Effector memory CD8-positive, alpha-beta T cell (primary cell): Measurements from ENCODE around the gene TAGLN2.

Experiments
- ATAC-seq: fragments of 150-1000 bp; cut with Tn5 transposase; replicated peaks from 2 replicates; pipeline ENCODE4 v1.10.0; 2021; ENCODE audit warnings: mild to moderate bottlenecking, moderate library complexity
- DNase-seq, 3 experiments: peaks; one replicate each; pipeline ENCODE4 v3.0.0; 2021
- H3K27ac Mint-ChIP-seq, 2 donors: one replicate each; pipeline ENCODE4 v1.8.0; 2022; ENCODE audit warnings: mild to moderate bottlenecking in 2 of 2, mixed read lengths in 2 of 2, moderate library complexity in 2 of 2
- H3K27me3 Mint-ChIP-seq, 2 donors: one replicate each; pipeline ENCODE4 v1.8.0; 2022; ENCODE audit warnings: mixed read lengths in 2 of 2
- H3K36me3 Mint-ChIP-seq: one replicate; pipeline ENCODE4 v1.8.0; 2022; ENCODE audit warnings: mild to moderate bottlenecking, moderate library complexity, mixed read lengths; ENCODE audit not compliant: insufficient read depth
- H3K4me1 Mint-ChIP-seq, 2 donors: one replicate each; pipeline ENCODE4 v1.8.0; 2022; ENCODE audit warnings: low read depth in 2 of 2, mixed read lengths in 2 of 2
- H3K4me3 Mint-ChIP-seq, 2 donors: one replicate each; pipeline ENCODE4 v1.8.0; 2022; ENCODE audit warnings: mild to moderate bottlenecking in 2 of 2, mixed read lengths in 2 of 2, moderate library complexity in 2 of 2
- H3K9me3 Mint-ChIP-seq, 2 donors: one replicate each; pipeline ENCODE4 v1.8.0; 2022; ENCODE audit warnings: mixed read lengths in 2 of 2

Gene TAGLN2

DNA sequence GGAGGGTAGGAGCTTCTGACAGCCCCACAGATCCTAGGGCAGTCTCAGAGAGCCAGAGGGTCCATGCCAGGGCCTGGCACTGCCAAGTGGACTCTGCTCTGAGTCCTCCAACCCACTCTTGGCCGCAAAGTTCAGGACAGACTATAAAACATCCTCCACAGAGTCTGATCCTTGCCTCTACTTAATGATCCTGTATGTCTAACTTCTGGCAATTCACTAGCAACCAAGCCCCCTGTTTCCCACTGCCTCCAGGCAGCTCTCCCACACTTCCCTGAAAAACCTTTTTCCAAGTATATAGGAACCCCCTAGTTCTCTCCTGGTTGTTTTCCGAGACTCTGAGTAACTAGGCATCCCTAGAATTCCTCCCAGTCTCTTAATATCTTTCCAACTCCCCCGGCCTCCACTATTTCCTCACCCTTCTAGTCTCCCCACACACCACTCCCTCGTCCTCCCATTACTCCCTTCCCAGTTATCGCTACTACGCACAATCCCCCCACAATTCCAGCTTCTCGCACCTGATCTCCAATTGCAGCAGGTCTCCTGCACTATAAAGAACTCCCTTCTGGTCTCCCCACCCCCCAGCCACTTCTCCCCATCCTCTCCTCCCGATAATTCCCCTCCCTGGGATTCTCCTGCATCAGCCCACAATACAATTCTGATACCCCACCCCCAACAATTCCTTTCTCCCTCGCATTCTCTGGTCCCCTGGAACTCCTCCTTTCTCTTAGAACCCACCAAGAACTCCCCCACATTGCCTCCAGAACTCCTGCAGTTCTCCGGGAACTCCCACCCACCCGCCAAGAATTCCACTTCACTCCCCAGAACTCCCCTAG, 19.5 kb upstream of the TAGLN2 start:
- Mint-ChIP-seq H3K4me3 (peak overlapping the region; percentile 52 to 73), H3K4me1 (peaks cover 10% of the 10 kb centered on the region in 2 donors), H3K27ac (peak overlapping the region in 1 of 2 donors; percentile 11), H3K36me3 (no peaks in the 10 kb centered on the region), H3K9me3 (no peaks in the 10 kb centered on the region), H3K27me3 (peaks cover 24 to 70% of the 10 kb centered on the region in 2 donors)
- ATAC-seq (no peak), DNase-seq (no peak)

- DNase-seq, result no peak
- Mint-ChIP-seq H3K9me3 (no peaks in the 10 kb centered on the region), H3K4me3 (no peak overlapping the region), H3K27me3 (peaks cover 27 to 63% of the 10 kb centered on the region in 2 donors), H3K36me3 (no peaks in the 10 kb centered on the region), H3K27ac (no peak overlapping the region), H3K4me1 (peaks cover 10% of the 10 kb centered on the region in 2 donors)
- no peak for ATAC-seq
These were observed 18.8 kb upstream of the TAGLN2 start for GRCh38 chr1:159943908-159944622.

GRCh38 chr1:159943278-159943640, 18.0 kb upstream of the TAGLN2 start:
- peaks cover 10% of the 10 kb centered on the region in 2 donors for H3K4me1 Mint-ChIP-seq
- ATAC-seq, result no peak
- H3K4me3 Mint-ChIP-seq, result no peak overlapping the region
- DNase-seq, result no peak
- H3K27ac Mint-ChIP-seq, result no peak overlapping the region
- no peaks in the 10 kb centered on the region for H3K36me3 Mint-ChIP-seq
- H3K27me3 Mint-ChIP-seq, result peaks cover 29 to 62% of the 10 kb centered on the region in 2 donors
- H3K9me3 Mint-ChIP-seq, result no peaks in the 10 kb centered on the region

- no peaks in the 10 kb centered on the region for H3K36me3 Mint-ChIP-seq
- peaks cover 10% of the 10 kb centered on the region in 2 donors for H3K4me1 Mint-ChIP-seq
These were observed 17.4 kb upstream of the TAGLN2 start for GRCh38 chr1:159942632-159943277.

DNA sequence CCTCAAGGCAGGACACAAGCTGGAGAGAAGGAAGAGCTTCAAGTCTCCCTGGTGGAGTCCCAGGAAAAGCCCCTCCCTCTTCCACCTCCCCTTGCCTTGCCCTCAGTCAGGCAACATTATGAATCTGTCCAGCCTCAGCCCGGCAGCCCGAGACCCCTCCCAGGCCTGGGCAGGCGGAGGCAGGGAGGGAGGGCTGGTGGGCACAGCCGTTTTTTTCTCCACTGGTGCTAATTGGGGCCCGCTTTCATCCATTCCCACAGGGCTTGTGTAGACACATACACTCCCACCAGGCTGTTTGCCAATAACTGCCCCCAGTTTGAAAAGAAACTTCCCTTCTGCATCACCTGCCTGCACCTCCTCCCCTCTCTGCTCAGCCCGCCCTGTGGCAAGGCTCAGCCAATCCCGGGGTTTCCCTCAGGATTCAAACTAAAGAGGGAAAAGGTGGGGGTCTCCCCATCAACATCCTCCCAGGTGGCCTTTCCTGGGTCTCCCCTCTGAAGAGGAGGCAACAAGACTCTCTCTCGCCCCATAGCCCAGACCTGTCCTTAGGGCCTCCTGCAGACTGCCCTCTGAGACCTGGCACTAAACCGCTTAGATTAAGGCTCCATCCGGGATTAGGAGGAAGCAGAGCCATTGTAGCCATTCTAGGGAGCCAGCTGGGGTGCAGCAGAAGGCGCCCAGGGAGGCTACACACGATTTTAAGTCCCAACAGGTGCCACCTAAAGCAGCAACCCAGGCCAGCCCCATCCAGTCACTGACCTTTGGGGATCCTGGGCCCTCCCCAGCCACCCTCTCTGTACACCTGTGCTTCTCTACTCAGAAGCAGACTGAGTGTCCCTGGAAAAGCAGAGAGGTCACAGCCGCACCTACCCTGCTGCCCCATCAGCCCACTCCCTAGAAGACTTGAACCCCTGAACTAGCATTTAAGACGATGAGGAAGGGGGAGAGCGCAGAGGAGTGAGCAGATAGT, 16.6 kb upstream of the TAGLN2 start:
- DNase-seq, result no peak
- Mint-ChIP-seq H3K4me3 (no peak overlapping the region), H3K27me3 (peaks cover 29 to 62% of the 10 kb centered on the region in 2 donors), H3K36me3 (peaks cover 2% of the 10 kb centered on the region), H3K27ac (no peak overlapping the region), H3K4me1 (peaks cover 10% of the 10 kb centered on the region in 2 donors), H3K9me3 (no peaks in the 10 kb centered on the region)
- ATAC-seq, result no peak

More at GRCh38 chr1:159942632-159943277, 17.4 kb upstream of the TAGLN2 start:
- H3K9me3 Mint-ChIP-seq, result no peaks in the 10 kb centered on the region
- DNase-seq (no peak), ATAC-seq (no peak)
- peaks cover 29 to 62% of the 10 kb centered on the region in 2 donors for H3K27me3 Mint-ChIP-seq
- no peak overlapping the region for H3K4me3 Mint-ChIP-seq
- H3K27ac Mint-ChIP-seq, result no peak overlapping the region

- Mint-ChIP-seq H3K4me1 (peaks cover 10 to 15% of the 10 kb centered on the region in 2 donors), H3K36me3 (peaks cover 3% of the 10 kb centered on the region), H3K4me3 (no peak overlapping the region), H3K27me3 (peaks cover 29 to 62% of the 10 kb centered on the region in 2 donors), H3K9me3 (no peaks in the 10 kb centered on the region), H3K27ac (no peak overlapping the region)
- no peak for ATAC-seq
- no peak for DNase-seq
These were observed 15.8 kb upstream of the TAGLN2 start for GRCh38 chr1:159941141-159941540.

GRCh38 chr1:159940006-159940620, 14.8 kb upstream of the TAGLN2 start:
- H3K36me3 Mint-ChIP-seq, result peaks cover 3% of the 10 kb centered on the region
- ATAC-seq (no peak), DNase-seq (no peak)
- H3K4me1 Mint-ChIP-seq, result peaks cover 5 to 12% of the 10 kb centered on the region in 2 donors
- no peaks in the 10 kb centered on the region for H3K9me3 Mint-ChIP-seq
- no peak overlapping the region for H3K27ac Mint-ChIP-seq
- no peak overlapping the region for H3K4me3 Mint-ChIP-seq
- H3K27me3 Mint-ChIP-seq, result peaks cover 24 to 60% of the 10 kb centered on the region in 2 donors

- no peaks in the 10 kb centered on the region for H3K9me3 Mint-ChIP-seq
- DNase-seq, result no peak
- no peak for ATAC-seq
- no peak overlapping the region for H3K27ac Mint-ChIP-seq
- no peak overlapping the region for H3K4me3 Mint-ChIP-seq
- peaks cover under 1 to 8% of the 10 kb centered on the region in 2 donors for H3K4me1 Mint-ChIP-seq
- peaks cover 3% of the 10 kb centered on the region for H3K36me3 Mint-ChIP-seq
- H3K27me3 Mint-ChIP-seq, result peaks cover 19 to 58% of the 10 kb centered on the region in 2 donors
These were observed 14.3 kb upstream of the TAGLN2 start for GRCh38 chr1:159939678-159940002.

DNA sequence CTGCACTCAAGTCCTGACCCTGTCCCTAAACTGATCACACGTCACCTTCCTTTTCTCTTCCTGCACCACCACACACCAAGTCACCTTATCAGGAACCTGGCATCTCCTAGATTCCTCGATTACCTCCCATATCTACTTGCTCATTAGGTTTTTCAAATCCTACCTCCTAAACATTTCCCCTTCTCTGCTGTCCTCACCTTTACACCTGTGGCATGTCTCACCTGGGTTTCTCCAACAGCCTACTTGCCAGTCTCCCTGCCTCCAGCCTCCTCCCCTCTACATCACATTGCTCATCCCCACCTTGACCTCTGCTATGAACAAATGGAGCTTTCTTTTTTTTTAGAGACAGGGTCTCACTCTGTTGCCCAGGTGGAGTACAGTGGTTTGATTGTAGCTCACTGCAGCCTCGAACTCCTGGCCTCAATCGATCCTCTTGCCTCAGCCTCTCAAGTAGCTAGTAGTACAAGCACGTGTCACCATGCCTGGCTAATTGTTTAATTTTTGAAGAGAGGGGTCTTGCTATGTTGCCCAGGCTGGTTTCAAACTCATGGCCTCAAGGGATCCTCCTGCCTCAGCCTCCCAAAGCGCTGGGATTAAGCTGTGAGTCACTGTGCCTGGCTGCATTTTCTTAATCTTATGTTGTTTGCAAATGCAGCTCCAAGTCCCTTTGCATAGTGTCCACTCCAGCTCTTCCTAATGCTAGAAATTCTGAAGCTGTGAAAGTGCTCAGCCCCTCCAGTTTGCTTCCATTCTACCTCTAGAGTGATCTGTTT, 13.8 kb upstream of the TAGLN2 start:
- DNase-seq (no peak), ATAC-seq (no peak)
- H3K4me3 Mint-ChIP-seq, result no peak overlapping the region
- H3K4me1 Mint-ChIP-seq, result peaks cover 0 to 6% of the 10 kb centered on the region in 2 donors
- peaks cover 14 to 52% of the 10 kb centered on the region in 2 donors for H3K27me3 Mint-ChIP-seq
- H3K36me3 Mint-ChIP-seq, result peaks cover 3% of the 10 kb centered on the region
- no peaks in the 10 kb centered on the region for H3K9me3 Mint-ChIP-seq
- H3K27ac Mint-ChIP-seq, result no peak overlapping the region

- Mint-ChIP-seq H3K27me3 (peaks cover 7 to 45% of the 10 kb centered on the region in 2 donors), H3K36me3 (peaks cover 3% of the 10 kb centered on the region), H3K4me3 (no peak overlapping the region), H3K4me1 (peaks cover 0 to 6% of the 10 kb centered on the region in 2 donors), H3K27ac (peak overlapping the region in 1 of 2 donors; percentile 13), H3K9me3 (no peaks in the 10 kb centered on the region)
- DNase-seq (no peak), ATAC-seq (no peak)
These were observed 13.0 kb upstream of the TAGLN2 start for GRCh38 chr1:159938211-159938852.

DNA sequence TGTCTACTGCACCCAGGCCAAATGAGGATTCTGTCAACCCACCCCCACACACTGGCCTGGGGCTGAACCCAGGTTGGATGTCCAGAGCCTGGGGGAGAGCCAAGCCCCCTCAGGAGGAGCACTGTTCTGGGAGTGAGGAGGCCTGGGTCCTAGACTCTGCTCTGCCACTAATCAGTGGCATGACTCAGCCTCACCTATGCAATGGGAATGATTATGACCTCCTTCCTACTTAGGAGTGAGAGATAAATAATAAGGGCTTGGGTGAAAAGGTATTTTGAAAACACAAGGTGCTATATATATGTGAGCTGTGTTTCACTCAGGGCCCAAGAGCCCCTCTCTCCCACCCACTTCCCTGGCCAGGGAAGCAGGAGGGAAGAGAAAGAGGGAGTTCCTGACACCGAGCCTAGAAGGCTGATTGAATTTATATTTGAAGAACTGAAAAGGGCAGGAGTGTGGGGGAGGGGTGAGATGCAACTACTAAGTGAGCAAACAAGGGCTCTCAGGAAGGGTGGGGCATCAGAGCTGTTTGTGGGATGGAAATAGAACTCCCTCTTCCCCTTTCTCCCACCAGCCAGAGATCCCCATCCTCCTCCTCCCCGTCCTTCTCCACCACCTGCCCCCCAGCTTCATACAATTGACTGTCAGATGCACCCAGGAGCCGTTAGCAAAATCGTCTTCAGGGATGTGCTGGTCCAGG, 11.9 kb upstream of the TAGLN2 start:
- Mint-ChIP-seq H3K4me3 (no peak overlapping the region), H3K27ac (no peak overlapping the region), H3K27me3 (peaks cover 5 to 33% of the 10 kb centered on the region in 2 donors), H3K4me1 (peaks cover 0 to 6% of the 10 kb centered on the region in 2 donors), H3K9me3 (no peaks in the 10 kb centered on the region), H3K36me3 (peaks cover 3% of the 10 kb centered on the region)
- DNase-seq, result no peak
- ATAC-seq, result no peak
